ENCODE data around the gene OSCP1.

OSCP1 gene

GRCh38 chr1:36464605-36465393 is 14.5 kb upstream of the OSCP1 start:
- H3K4me3 Mint-ChIP-seq: peak overlapping the region; percentile 99
- H3K27ac Mint-ChIP-seq: peak overlapping the region; percentile 99
- no peaks in the 10 kb centered on the region for H3K27me3 Mint-ChIP-seq
- H3K36me3 Mint-ChIP-seq: peaks cover 31% of the 10 kb centered on the region
- H3K9me3 Mint-ChIP-seq: no peaks in the 10 kb centered on the region
- peak; percentile 68 for ATAC-seq
- peaks cover 25% of the 10 kb centered on the region for H3K4me1 Mint-ChIP-seq

DNA sequence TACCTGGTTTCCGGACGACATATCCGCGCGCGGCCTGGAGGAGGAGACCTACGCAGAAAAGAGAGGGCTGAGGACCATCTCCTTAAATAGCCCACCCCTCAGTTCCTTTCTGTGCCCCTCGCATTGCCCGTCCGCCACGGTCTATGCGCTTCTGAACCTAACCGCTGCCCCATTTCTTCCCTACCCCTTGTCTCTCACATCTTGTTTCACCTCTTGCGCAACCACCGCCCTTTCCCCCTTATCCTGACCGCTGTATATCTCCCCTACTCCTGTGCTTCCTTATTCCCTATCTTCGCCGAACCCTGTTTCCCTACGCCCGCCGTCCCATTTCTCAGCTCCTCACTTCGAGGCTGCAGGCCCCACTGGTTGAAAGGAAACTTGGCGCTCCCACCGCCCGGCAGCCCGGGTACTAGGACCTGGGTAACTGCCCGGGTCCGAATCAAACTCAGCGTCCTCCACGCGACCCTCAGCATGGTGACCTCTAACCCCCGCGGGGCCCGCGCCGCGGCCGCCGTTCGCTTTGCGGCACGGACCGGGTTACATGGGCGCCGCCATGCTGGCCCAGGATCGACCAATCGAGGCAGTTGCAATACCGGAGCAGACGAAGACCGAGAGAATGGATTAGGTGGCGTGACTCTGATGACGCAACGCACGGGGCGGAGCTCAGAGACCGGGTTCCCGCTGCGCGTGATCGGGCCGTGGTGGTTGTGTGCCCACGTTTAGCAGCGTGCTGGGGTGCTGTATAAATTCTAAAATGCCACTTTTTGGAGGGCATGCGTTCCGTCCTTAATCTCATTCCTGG is 13.8 kb upstream of the OSCP1 start, which contains the start of gene MRPS15:
Gene MRPS15 (minus strand): TSS at position 582 of the 802 bp plus-strand sequence. CDS start 109 bp downstream, at position 473.
- Mint-ChIP-seq H3K9me3 (no peaks in the 10 kb centered on the region), H3K36me3 (peaks cover 38% of the 10 kb centered on the region), H3K27ac (peak within 1 kb of the TSS; percentile 99), H3K4me1 (peaks cover 31% of the 10 kb centered on the region), H3K27me3 (no peaks in the 10 kb centered on the region), H3K4me3 (peak within 1 kb of the TSS; percentile 99)
- peak; percentile 97 for ATAC-seq

- Mint-ChIP-seq H3K36me3 (peaks cover 43% of the 10 kb centered on the region), H3K4me1 (peaks cover 36% of the 10 kb centered on the region), H3K27ac (peak overlapping the region; percentile 99)
These were observed 13.2 kb upstream of the OSCP1 start for GRCh38 chr1:36463463-36463802.

DNA sequence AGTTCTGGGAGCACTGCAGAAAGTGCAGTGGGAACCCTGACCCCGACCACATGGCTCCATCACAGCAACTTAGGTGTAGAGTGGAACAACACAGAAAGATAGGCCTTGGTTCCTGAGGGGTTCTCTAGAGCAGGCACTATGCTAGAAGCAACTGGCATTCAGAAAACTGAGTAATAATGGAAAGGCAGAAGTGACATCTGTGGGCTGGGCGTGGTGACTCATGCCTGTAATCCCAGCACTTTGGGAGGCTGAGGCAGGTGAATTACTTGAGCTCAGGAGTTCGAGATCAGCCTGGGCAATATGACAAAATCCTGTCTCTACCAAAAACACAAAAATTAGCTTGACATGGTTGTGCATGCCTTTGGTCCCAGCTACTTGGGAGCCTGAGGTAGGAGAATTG is 8.7 kb upstream of the OSCP1 start:
- Mint-ChIP-seq H3K4me1 (peaks cover 36% of the 10 kb centered on the region), H3K27me3 (no peaks in the 10 kb centered on the region), H3K9me3 (no peaks in the 10 kb centered on the region), H3K27ac (peak overlapping the region; percentile 76), H3K4me3 (no peak overlapping the region), H3K36me3 (peaks cover 65% of the 10 kb centered on the region)
- ATAC-seq: peak; percentile 70

More at GRCh38 chr1:36463463-36463802, 13.2 kb upstream of the OSCP1 start:
- no peaks in the 10 kb centered on the region for H3K9me3 Mint-ChIP-seq
- H3K27me3 Mint-ChIP-seq: no peaks in the 10 kb centered on the region
- ATAC-seq: no peak
- H3K4me3 Mint-ChIP-seq: peak overlapping the region; percentile 99

- peaks cover 29% of the 10 kb centered on the region for H3K4me1 Mint-ChIP-seq
- ATAC-seq: no peak
- H3K4me3 Mint-ChIP-seq: no peak overlapping the region
- H3K27ac Mint-ChIP-seq: peak overlapping the region; percentile 76
- H3K27me3 Mint-ChIP-seq: no peaks in the 10 kb centered on the region
- H3K36me3 Mint-ChIP-seq: peaks cover 62% of the 10 kb centered on the region
- H3K9me3 Mint-ChIP-seq: no peaks in the 10 kb centered on the region
These were observed 7.4 kb upstream of the OSCP1 start for GRCh38 chr1:36457691-36458090.

DNA sequence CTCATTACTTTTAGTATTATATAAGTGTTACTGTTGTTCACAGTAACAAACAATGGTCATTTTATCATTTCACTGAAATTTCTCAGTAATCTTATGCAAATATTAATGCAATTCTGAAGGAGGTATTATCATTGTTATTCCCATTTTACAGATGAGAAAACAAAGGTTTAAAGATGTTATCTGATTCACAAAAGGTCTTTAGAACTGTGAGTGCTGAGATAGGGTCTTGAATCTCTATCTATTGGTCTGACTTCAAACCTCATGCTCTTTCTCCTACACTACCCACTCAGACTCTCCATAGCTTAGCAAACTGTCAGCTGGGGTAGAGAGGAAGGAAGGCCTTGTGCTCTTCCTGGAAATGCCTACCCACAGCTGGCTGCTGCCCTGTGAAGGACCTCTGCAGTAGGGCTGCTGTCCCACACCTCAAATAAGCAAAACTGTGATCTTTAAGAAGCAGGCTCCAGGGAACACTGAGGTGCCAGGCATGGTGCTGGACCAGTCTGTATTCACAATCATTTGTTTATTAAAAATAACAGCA is 6.2 kb upstream of the OSCP1 start:
- H3K36me3 Mint-ChIP-seq: peaks cover 53% of the 10 kb centered on the region
- no peaks in the 10 kb centered on the region for H3K27me3 Mint-ChIP-seq
- ATAC-seq: no peak
- peaks cover 26% of the 10 kb centered on the region for H3K4me1 Mint-ChIP-seq
- H3K4me3 Mint-ChIP-seq: no peak overlapping the region
- no peaks in the 10 kb centered on the region for H3K9me3 Mint-ChIP-seq
- H3K27ac Mint-ChIP-seq: no peak overlapping the region

GRCh38 chr1:36455386-36455785 is 5.1 kb upstream of the OSCP1 start:
- H3K9me3 Mint-ChIP-seq: no peaks in the 10 kb centered on the region
- no peak for ATAC-seq
- H3K36me3 Mint-ChIP-seq: peaks cover 42% of the 10 kb centered on the region
- no peaks in the 10 kb centered on the region for H3K27me3 Mint-ChIP-seq
- no peak overlapping the region for H3K4me3 Mint-ChIP-seq
- H3K27ac Mint-ChIP-seq: no peak overlapping the region
- peaks cover 23% of the 10 kb centered on the region for H3K4me1 Mint-ChIP-seq

DNA sequence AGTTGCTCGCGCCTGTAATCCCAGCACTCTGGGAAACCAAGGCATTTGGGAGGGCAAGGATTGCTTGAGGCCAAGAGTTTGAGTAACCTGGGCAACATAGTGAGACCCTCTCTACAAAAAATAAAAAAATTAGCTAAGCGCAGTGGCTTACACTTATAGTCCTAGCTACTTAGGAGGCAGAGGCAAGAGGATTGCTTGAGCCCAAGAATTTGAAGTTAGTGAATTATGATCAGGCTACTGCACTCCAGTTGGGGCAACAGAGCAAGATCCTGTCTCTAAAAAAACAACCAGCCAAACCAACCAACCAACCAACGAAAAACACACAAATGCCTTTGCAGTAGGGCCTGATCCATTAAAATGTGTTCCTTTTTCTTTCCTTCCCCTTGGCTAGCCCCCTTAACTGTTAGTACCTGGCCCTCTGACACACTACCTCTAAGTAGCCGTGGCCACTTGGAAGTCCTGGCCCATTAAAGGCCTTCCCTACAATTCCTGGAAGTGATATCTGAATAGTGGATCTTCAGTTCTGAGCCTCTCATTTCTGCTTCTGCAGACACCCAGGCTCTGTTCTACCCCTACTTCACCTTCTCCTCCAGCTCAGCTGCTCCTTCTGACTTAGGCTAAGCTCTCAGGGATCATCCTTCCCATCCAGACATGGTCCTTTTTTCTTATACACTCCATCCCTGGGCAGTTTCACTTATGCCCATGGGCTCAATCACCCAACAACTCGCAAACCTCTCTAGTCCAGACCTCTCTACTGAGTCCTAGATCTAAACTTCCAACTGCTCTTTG is 3.5 kb upstream of the OSCP1 start:
- no peak for ATAC-seq
- Mint-ChIP-seq H3K27ac (no peak overlapping the region), H3K4me1 (peaks cover 22% of the 10 kb centered on the region), H3K9me3 (no peaks in the 10 kb centered on the region), H3K4me3 (no peak overlapping the region), H3K36me3 (peaks cover 29% of the 10 kb centered on the region), H3K27me3 (no peaks in the 10 kb centered on the region)

DNA sequence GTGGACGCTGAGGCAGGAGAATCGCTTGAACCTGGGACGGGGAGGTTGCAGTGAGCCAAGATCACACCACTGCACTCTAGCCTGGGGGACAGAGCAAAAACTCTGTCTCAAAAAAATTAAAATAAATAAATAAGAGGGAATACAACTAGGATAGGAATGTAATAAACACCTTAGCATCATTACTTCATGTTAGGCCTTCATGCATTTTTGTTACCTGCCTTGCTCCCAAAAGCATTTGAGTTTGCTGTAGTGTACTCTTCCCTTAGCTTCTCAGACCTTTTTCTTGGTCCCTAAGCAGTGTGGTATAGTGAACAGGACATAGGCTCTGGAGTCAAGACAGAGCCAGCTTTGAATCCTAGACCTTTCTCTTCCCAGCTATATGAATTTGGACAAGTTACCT is 2.8 kb upstream of the OSCP1 start:
- H3K4me3 Mint-ChIP-seq: no peak overlapping the region
- no peak for ATAC-seq
- no peaks in the 10 kb centered on the region for H3K27me3 Mint-ChIP-seq
- peaks cover 15% of the 10 kb centered on the region for H3K4me1 Mint-ChIP-seq
- no peak overlapping the region for H3K27ac Mint-ChIP-seq
- H3K36me3 Mint-ChIP-seq: peaks cover 23% of the 10 kb centered on the region
- H3K9me3 Mint-ChIP-seq: no peaks in the 10 kb centered on the region

DNA sequence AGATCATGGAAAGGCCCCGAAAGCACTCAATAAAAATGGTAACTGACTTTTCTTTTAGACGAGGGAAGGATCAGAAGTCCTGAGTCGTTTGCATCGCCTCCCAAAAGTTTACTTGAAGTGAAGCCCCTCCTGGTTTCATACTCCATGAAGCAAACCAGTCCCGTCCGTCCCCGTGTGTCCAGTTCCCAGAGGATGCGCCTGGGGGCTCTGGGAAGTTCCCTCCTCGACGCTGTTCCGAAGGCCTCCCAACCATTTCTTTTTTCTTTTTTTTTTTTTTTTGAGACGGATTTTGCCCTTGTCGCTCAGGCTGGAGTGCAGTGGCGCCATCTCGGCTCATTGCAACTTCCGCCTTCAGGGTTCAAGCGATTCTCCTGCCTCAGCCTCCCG is 661 bp upstream of the OSCP1 start:
- H3K27ac Mint-ChIP-seq: peak overlapping the region; percentile 89
- no peaks in the 10 kb centered on the region for H3K27me3 Mint-ChIP-seq
- H3K9me3 Mint-ChIP-seq: no peaks in the 10 kb centered on the region
- peaks cover 14% of the 10 kb centered on the region for H3K4me1 Mint-ChIP-seq
- peaks cover 16% of the 10 kb centered on the region for H3K36me3 Mint-ChIP-seq
- peak overlapping the region; percentile 80 for H3K4me3 Mint-ChIP-seq
- ATAC-seq: no peak

- Mint-ChIP-seq H3K4me1 (peaks cover 14% of the 10 kb centered on the region), H3K9me3 (no peaks in the 10 kb centered on the region), H3K36me3 (no peaks in the 10 kb centered on the region), H3K4me3 (peak overlapping the region; percentile 4), H3K27ac (no peak overlapping the region), H3K27me3 (no peaks in the 10 kb centered on the region)
- no peak for ATAC-seq
These were observed 1.7 kb downstream of the OSCP1 start for GRCh38 chr1:36448530-36449056.

GRCh38 chr1:36447450-36447849 is 2.8 kb downstream of the OSCP1 start:
- Mint-ChIP-seq H3K4me1 (peaks cover 14% of the 10 kb centered on the region), H3K27ac (no peak overlapping the region), H3K36me3 (no peaks in the 10 kb centered on the region), H3K27me3 (no peaks in the 10 kb centered on the region), H3K4me3 (no peak overlapping the region), H3K9me3 (no peaks in the 10 kb centered on the region)
- no peak for ATAC-seq

DNA sequence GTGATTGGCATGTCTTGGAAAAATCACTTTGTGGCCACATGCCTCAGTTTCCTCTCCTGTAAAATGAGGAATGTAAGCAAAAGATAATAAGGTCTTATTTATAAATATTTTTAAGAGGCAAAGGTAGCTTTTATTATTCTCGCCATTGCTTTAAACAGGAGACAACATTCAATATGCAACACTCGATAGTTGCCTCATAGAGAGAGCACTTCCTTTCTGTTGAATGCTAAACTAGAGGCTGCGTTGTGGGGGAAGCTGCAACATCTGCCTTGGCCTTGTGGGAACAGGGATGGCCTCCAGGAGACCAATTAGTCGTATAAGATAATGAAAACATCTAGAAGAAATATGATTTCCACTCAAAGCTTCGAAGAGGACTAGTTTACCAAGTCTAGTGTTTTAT is 3.5 kb downstream of the OSCP1 start:
- H3K27ac Mint-ChIP-seq: no peak overlapping the region
- H3K4me1 Mint-ChIP-seq: peaks cover 13% of the 10 kb centered on the region
- no peaks in the 10 kb centered on the region for H3K9me3 Mint-ChIP-seq
- no peak overlapping the region for H3K4me3 Mint-ChIP-seq
- H3K36me3 Mint-ChIP-seq: no peaks in the 10 kb centered on the region
- no peak for ATAC-seq
- no peaks in the 10 kb centered on the region for H3K27me3 Mint-ChIP-seq

DNA sequence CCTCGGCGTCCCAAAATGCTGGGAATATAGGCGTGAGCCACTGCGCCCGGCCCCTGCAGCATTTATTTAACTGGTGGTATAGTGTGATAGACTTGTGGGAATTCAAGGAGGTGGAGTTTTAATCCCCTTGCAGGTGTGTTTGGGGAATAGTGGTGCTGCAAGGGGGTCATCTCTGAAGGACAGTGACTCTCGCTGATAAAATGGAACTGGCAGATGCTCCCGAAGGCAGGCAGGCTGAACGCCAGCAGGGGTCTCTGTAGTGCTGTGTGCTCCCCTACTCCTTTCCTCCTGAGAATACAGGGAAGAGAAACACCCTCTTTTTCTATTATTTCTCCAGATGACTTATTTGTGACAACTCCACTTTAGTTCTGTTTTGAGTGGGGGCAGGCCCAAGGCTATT is 4.0 kb downstream of the OSCP1 start:
- no peaks in the 10 kb centered on the region for H3K9me3 Mint-ChIP-seq
- H3K27me3 Mint-ChIP-seq: no peaks in the 10 kb centered on the region
- H3K4me1 Mint-ChIP-seq: peaks cover 8% of the 10 kb centered on the region
- no peak overlapping the region for H3K27ac Mint-ChIP-seq
- no peak overlapping the region for H3K4me3 Mint-ChIP-seq
- H3K36me3 Mint-ChIP-seq: no peaks in the 10 kb centered on the region
- no peak for ATAC-seq

DNA sequence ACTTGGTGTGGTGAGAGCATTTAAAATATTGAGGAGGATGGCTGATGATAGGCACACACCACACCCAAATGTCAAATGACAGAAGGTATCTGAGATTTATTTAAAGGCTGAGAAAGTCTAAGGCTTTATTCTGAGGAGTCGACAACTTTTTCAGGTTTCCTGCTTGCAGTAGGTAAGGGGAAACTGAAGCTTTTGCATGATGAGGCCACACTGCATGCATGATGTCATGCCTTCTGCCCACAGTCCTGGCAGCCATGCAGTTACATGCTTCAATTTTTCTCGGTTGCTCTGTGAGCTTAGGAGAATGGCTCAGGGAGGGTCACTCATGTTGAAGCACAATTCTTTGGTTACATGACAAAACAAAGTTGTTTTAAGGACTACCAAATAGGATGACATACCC is 7.0 kb downstream of the OSCP1 start:
- Mint-ChIP-seq H3K4me1 (no peaks in the 10 kb centered on the region), H3K27ac (no peak overlapping the region), H3K4me3 (no peak overlapping the region), H3K9me3 (no peaks in the 10 kb centered on the region), H3K36me3 (no peaks in the 10 kb centered on the region), H3K27me3 (no peaks in the 10 kb centered on the region)
- no peak for ATAC-seq

Measured in stimulated activated memory B cell treated with anti-CD40 and anti-IgM and Interleukin-4, amounts not matched to agents 10 μg/mL and 1 μg/mL and 100 μg/mL, for 72 hours (primary cell).